HG03432 (cell line): ENCODE results near the gene CYTH3.
A peak's percentile ranks its signal among the peaks of the same experiment; 100 is the strongest.
"Not testable (repeated sequence)": the region's sequence is repeated elsewhere in the genome, so short reads cannot be mapped to it uniquely, and the experiment has no call there.

ENCODE experiments used
- ATAC-seq: cut with Tn5 transposase; IDR thresholded peaks from one replicate; pipeline ENCODE4 v1.9.1; 2021; ENCODE audit warnings: mild to moderate bottlenecking, moderate library complexity; ENCODE audit not compliant: unreplicated experiment

The CYTH3 gene

GRCh38 chr7:6283391-6284054 lies 11.1 kb upstream of the CYTH3 start:
- ATAC-seq, result not testable (repeated sequence)

- ATAC-seq, result no peak
Observed at GRCh38 chr7:6279937-6280336, 7.5 kb upstream of the CYTH3 start.

GRCh38 chr7:6279341-6279740 lies 6.9 kb upstream of the CYTH3 start:
- no peak for ATAC-seq

- ATAC-seq, result no peak
Observed at GRCh38 chr7:6278749-6279310, 6.4 kb upstream of the CYTH3 start.

- ATAC-seq, result no peak
Observed at GRCh38 chr7:6277476-6277875, 5.1 kb upstream of the CYTH3 start.

GRCh38 chr7:6276911-6277408 lies 4.5 kb upstream of the CYTH3 start:
- ATAC-seq, result no peak

- no peak for ATAC-seq
Observed at GRCh38 chr7:6274743-6275142, 2.3 kb upstream of the CYTH3 start.

- ATAC-seq, result no peak
Observed at GRCh38 chr7:6273917-6274630, 1.6 kb upstream of the CYTH3 start.

- ATAC-seq, result no peak
Observed at GRCh38 chr7:6273380-6273837, 985 bp upstream of the CYTH3 start.

GRCh38 chr7:6271694-6272440 lies 557 bp downstream of the CYTH3 start:
- peak; percentile 17 for ATAC-seq

GRCh38 chr7:6271060-6271658 lies 1.3 kb downstream of the CYTH3 start:
- no peak for ATAC-seq

- ATAC-seq, result no peak
Observed at GRCh38 chr7:6269527-6269926, 2.9 kb downstream of the CYTH3 start.

GRCh38 chr7:6268907-6269306 lies 3.5 kb downstream of the CYTH3 start:
- ATAC-seq, result no peak

- ATAC-seq, result no peak
Observed at GRCh38 chr7:6268023-6268900, 4.2 kb downstream of the CYTH3 start.

GRCh38 chr7:6266699-6267098 lies 5.7 kb downstream of the CYTH3 start:
- ATAC-seq, result no peak

- no peak for ATAC-seq
Observed at GRCh38 chr7:6262221-6262620, 10.2 kb downstream of the CYTH3 start.

- ATAC-seq, result no peak
Observed at GRCh38 chr7:6261699-6262098, 10.7 kb downstream of the CYTH3 start.

GRCh38 chr7:6260291-6261187 lies 11.9 kb downstream of the CYTH3 start:
- no peak for ATAC-seq

GRCh38 chr7:6259257-6259656 lies 13.2 kb downstream of the CYTH3 start:
- no peak for ATAC-seq
